Brain microvascular endothelial cell (primary cell): ENCODE results near the gene MAMSTR.

Experiments
- DNase-seq: peaks from one replicate; pipeline ENCODE4 v3.0.0-alpha.2; 2020
- H3K27ac ChIP-seq: fragments of 250-450 bp; sonication (Bioruptor Pico); 2 replicates; pipeline ENCODE4 v1.5.1; 2020; ENCODE audit warnings: mild to moderate bottlenecking, moderate library complexity
- H3K27me3 ChIP-seq: fragments of 250-450 bp; sonication (Bioruptor Pico); replicated peaks from 2 replicates; pipeline ENCODE4 v1.5.1; 2020; ENCODE audit warnings: mild to moderate bottlenecking
- H3K36me3 ChIP-seq: fragments of 250-450 bp; sonication (Bioruptor Pico); replicated peaks from 2 replicates; pipeline ENCODE4 v1.5.1; 2020; ENCODE audit warnings: mild to moderate bottlenecking
- H3K4me3 ChIP-seq: 2 replicates; pipeline ENCODE4 v1.5.1; 2011; ENCODE audit warnings: low read depth, mild to moderate bottlenecking, control low read depth, low read length, moderate library complexity
- CTCF ChIP-seq: IDR thresholded peaks from 2 replicates; pipeline ENCODE4 v1.5.1; 2011; ENCODE audit warnings: low read depth, mild to moderate bottlenecking, moderate library complexity, low read length, control low read depth, inconsistent platforms; ENCODE audit errors: missing control alignments
- in situ Hi-C: cut with HindIII; loops from 2 replicates; pipeline ENCODE4 v1.10.0; 2017; ENCODE audit warnings: low sequenced_read_pairs, low pct_ligation_motif_present

MAMSTR gene

GRCh38 chr19:48668332-48668731 lies 51.2 kb downstream of the MAMSTR start:
- no peak for DNase-seq
- in situ Hi-C loops = no loop called here
- H3K27ac ChIP-seq = no peak overlapping the region
- TF ChIP-seq CTCF = no peak
- H3K4me3 ChIP-seq = no peak overlapping the region
- no peaks in the 10 kb centered on the region for H3K36me3 ChIP-seq
- no peaks in the 10 kb centered on the region for H3K27me3 ChIP-seq

- TF ChIP-seq CTCF = no peak
- H3K27me3 ChIP-seq = no peaks in the 10 kb centered on the region
- no peaks in the 10 kb centered on the region for H3K36me3 ChIP-seq
- no peak for DNase-seq
- no peak overlapping the region for H3K27ac ChIP-seq
- no peak overlapping the region for H3K4me3 ChIP-seq
- in situ Hi-C loops = no loop called here
These were observed 53.7 kb downstream of the MAMSTR start for GRCh38 chr19:48665786-48666185.

- DNase-seq = no peak
- in situ Hi-C loops = no loop called here
- TF ChIP-seq CTCF = no peak
- Histone ChIP-seq H3K27me3 (no peaks in the 10 kb centered on the region), H3K27ac (no peak overlapping the region), H3K36me3 (no peaks in the 10 kb centered on the region), H3K4me3 (no peak overlapping the region)
These were observed 55.0 kb downstream of the MAMSTR start for GRCh38 chr19:48664476-48664875.

GRCh38 chr19:48663667-48664066 lies 55.9 kb downstream of the MAMSTR start:
- in situ Hi-C loops = no loop called here
- no peaks in the 10 kb centered on the region for H3K27me3 ChIP-seq
- DNase-seq = no peak
- no peak overlapping the region for H3K27ac ChIP-seq
- no peak overlapping the region for H3K4me3 ChIP-seq
- no peaks in the 10 kb centered on the region for H3K36me3 ChIP-seq
- no peak for TF ChIP-seq CTCF
